ENCODE data around the gene ANAPC2. TPM values are rescaled to one million over a fixed set of nuclear protein-coding genes. Genes with fewer than 3 reads are reported as not detected.

Gene ANAPC2
- total RNA-seq, 1 donor from 2014 or later: 73.2 TPM

GRCh38 chr9:137174722-137175293 lies 13.6 kb downstream of the ANAPC2 start:
- peak; percentile 20 for TF ChIP-seq CTCF (IDR thresholded peaks at IDR 0.05; ENCODE audit: unreplicated experiment)
- DNase-seq (ENCODE audit: low spot score, unreplicated experiment): no peak
- H3K4me3 Mint-ChIP-seq (ENCODE audit: low read depth): no peak overlapping the region
- no peaks in the 10 kb centered on the region for H3K4me1 Mint-ChIP-seq (ENCODE audit: low read depth)
- no peak overlapping the region for H3K27ac Mint-ChIP-seq
- H3K9me3 Mint-ChIP-seq (ENCODE audit: low read depth): no peaks in the 10 kb centered on the region
- peaks cover 23% of the 10 kb centered on the region for H3K27me3 Mint-ChIP-seq
- peaks cover 4% of the 10 kb centered on the region for H3K36me3 Mint-ChIP-seq (ENCODE audit: insufficient read depth)

DNA sequence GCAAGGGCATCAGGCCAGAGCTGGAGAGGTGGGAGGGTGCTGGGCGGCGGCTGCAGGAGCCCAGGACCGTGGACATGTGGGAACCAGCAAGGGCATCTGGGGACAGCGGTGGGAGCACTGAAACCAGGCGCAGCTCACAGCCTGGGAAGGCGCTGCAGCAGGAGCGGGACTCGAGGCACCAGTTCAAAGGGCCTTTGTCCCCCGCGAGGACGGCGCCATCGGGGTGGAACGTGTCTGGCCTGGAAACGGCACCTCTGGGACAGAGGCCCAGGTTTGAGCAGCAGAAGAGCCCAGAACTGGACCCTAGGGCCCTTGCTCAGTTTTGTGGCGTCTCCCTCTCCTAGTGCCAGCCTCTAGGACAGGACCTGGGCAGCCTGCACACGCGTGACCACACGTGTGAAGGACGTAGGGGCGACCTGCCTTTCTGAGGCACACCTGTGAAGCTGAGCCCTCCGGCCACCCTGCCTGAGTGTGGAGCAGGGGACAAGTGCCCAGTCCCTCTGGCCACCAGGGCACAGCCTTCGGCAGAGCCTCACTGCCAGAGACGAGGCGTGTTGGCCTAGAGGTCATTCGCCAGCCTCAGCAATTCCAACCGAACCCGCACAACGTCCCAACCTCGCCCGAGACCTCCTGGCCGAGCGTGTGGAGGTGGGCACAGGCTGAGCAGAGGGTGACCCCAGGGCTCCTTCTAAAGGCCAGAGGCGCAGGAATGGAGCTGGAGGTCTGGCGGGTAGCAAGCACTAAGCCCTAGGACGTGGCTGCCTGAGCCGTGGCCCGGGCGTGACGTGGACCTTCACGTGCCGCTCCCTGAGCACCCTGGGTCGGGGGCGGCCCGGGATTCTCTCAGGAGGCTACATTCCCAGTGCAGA lies 14.3 kb downstream of the ANAPC2 start:
- Mint-ChIP-seq H3K4me1 (ENCODE audit: low read depth) (no peaks in the 10 kb centered on the region), H3K27me3 (peaks cover 23% of the 10 kb centered on the region), H3K4me3 (ENCODE audit: low read depth) (no peak overlapping the region), H3K36me3 (ENCODE audit: insufficient read depth) (peaks cover 4% of the 10 kb centered on the region), H3K9me3 (ENCODE audit: low read depth) (no peaks in the 10 kb centered on the region), H3K27ac (no peak overlapping the region)
- no peak for TF ChIP-seq CTCF (IDR thresholded peaks at IDR 0.05; ENCODE audit: unreplicated experiment)
- no peak for DNase-seq (ENCODE audit: low spot score, unreplicated experiment)

DNA sequence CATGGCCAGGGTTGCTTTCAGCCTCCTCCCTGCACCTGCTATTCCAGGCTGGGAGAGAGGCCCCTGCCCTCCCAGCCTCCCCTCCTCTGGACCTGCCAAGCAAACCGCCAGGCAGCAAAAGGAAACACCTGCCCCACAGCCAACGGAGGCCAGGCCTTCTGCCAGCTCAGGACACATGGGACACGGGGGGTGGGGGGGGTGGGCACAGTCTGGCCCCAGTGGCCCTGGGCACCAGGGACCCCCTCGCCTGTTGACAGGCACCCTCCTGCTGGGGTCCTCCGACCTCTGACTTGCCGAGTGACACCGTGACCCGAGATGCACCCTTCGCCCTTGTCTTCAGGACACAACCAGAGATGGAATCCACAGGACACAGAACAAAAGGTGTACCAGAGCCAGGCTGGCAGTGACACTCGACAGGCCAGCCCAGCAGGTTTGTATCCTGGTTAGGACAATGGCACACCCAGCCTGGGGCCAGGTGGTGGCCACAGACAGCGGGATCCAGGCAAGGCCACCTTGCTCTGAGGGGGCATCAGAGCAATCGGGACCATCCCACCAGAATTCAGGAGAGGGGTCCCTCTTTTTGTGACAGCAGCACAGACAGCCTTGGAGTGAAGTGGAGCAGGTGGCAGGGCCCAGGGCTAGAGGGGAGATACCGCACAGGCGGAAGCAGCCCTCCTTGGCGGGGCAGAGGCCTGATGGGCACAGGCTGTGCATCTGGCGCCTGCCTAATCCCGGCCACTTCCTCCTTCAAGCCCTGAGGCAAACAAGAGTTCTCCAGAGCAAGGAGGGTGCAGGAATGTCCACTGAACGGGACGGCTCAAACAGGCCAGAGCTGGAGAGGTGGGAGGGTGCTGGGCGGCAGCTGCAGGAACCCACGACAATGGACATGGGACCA lies 15.2 kb downstream of the ANAPC2 start:
- no peak for TF ChIP-seq CTCF (IDR thresholded peaks at IDR 0.05; ENCODE audit: unreplicated experiment)

GRCh38 chr9:137171149-137171900 lies 17.0 kb downstream of the ANAPC2 start:
- no peak overlapping the region for H3K4me3 Mint-ChIP-seq (ENCODE audit: low read depth)
- no peaks in the 10 kb centered on the region for H3K36me3 Mint-ChIP-seq (ENCODE audit: insufficient read depth)
- DNase-seq (ENCODE audit: low spot score, unreplicated experiment): no peak
- no peak for TF ChIP-seq CTCF (IDR thresholded peaks at IDR 0.05; ENCODE audit: unreplicated experiment)
- no peaks in the 10 kb centered on the region for H3K4me1 Mint-ChIP-seq (ENCODE audit: low read depth)
- H3K27ac Mint-ChIP-seq: no peak overlapping the region
- H3K9me3 Mint-ChIP-seq (ENCODE audit: low read depth): no peaks in the 10 kb centered on the region
- peaks cover 25% of the 10 kb centered on the region for H3K27me3 Mint-ChIP-seq

More for the DNA sequence above, 15.2 kb downstream of the ANAPC2 start:
- H3K36me3 Mint-ChIP-seq (ENCODE audit: insufficient read depth): peaks cover 4% of the 10 kb centered on the region
- H3K4me1 Mint-ChIP-seq (ENCODE audit: low read depth): no peaks in the 10 kb centered on the region
- H3K27me3 Mint-ChIP-seq: peaks cover 23% of the 10 kb centered on the region
- no peaks in the 10 kb centered on the region for H3K9me3 Mint-ChIP-seq (ENCODE audit: low read depth)
- no peak for DNase-seq (ENCODE audit: low spot score, unreplicated experiment)
- H3K4me3 Mint-ChIP-seq (ENCODE audit: low read depth): no peak overlapping the region
- no peak overlapping the region for H3K27ac Mint-ChIP-seq
